Fibroblast of peridontal ligament (primary cell): Measurements from ENCODE around the gene PLRG1.

Source experiments
- DNase-seq: peaks from one replicate; pipeline ENCODE4 v3.0.0-alpha.2; 2010; ENCODE audit errors: extremely low read depth

The PLRG1 gene

GRCh38 chr4:154521607-154522006 is 28.6 kb downstream of the PLRG1 start:
- no peak for DNase-seq

DNA sequence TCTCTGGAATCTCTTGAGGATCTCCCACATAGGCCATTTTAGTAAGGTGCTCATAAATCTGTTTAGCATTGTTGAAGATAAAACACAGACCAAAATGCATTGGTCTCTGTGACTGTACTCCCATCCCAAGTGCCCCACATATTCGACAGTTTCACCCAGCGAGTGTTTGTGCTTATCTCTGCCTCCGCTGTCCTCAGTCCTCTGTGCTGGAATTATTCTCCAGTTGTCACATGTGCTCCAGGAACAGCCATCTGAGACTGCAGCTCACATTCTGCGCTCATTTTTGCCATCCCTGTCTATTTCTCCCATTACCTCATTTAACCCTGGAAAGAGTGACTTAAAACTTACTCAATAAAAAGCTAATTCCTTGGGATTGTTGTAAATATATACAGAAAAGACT is 31.0 kb downstream of the PLRG1 start:
- no peak for DNase-seq

DNA sequence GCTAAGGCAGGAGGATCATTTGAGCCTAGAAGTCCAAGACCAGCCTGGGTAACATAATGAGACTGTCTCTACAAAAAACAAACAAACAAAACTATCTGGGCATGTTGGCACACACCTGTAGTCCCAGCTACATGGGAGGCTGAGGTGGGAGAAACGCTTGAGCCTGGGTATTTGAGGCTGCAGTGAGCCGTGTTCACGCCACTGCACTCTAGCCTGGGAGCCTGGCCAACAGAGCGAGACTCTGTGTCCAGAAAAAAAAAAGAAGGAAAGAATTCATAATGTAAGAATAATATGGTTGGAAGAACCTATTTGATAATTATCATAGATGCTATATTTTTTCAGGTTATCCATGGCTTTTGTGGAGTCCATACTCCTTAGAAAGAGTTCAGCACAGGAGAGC is 32.6 kb downstream of the PLRG1 start:
- DNase-seq = no peak

DNA sequence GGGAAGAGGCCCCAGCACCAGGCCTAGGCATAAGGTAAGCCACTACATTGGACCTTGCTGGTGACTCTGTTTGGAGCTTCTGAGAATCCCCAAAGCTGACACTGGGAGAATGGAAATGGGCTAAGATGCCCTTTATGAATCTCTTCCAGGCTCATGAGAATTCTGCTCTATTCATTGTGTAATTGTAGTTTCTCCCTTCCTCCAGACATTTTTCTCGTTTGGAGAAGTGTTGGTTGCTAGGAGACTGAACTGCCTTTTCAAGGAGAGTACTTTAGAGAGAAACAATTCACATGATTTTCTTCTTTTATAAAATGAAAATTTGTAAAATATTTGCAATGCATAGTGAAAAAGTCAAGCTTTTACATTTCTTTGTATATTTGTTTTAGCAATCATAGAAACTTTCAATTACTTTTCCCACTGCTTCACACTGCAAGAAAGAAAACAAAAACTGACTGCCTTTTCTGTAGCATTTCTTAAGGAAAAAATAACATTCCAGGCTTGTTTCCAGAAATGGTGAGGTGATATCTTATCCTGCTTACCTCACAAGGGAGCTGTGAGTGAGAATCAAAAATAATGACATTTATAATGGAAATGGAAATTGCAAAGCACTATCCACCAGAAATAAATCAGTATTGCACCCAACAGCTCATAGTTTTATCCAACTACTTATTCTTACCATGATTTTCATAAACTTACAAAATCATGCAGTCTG is 33.7 kb downstream of the PLRG1 start:
- no peak for DNase-seq

GRCh38 chr4:154511981-154512380 is 38.2 kb downstream of the PLRG1 start:
- DNase-seq = no peak

DNA sequence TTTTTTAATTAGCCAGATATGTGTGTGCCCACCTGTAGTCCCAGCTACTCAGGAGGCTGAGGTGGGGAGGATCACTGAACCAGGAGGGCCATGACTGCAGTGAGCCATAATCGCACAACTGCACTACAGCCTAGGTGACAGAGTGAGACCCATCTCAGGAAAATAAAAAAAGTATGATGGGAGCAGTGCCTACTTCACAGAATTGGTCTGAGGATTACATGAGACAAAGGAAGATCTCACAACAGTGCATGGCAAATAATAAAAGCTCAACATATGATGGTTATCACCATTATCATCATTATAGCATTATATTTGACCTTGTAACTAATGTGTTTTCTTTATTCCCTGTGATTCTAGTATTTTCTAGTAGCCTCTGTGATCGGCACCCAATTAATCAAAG is 38.7 kb downstream of the PLRG1 start:
- DNase-seq = no peak

GRCh38 chr4:154507156-154507555 is 43.0 kb downstream of the PLRG1 start:
- DNase-seq = no peak

DNA sequence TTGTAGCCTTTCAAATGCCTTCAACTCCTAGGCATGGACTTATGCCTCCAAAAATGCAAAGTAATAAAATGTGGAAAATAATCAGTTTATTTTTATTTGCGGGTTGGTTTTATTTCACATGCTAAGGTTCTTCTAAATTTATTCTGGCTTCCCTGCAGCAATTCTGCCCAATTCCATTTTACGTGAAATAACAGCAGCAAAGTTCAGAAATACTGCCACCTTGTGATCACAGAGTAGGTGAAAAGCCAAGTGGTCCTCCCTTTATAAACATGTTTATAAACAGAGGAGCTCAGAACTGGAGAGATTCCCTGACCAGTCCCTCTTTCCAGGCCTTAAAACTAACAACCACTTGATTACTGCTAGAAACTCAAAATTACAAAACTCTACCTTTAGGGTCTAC is 43.9 kb downstream of the PLRG1 start:
- DNase-seq = peak; percentile 33

DNA sequence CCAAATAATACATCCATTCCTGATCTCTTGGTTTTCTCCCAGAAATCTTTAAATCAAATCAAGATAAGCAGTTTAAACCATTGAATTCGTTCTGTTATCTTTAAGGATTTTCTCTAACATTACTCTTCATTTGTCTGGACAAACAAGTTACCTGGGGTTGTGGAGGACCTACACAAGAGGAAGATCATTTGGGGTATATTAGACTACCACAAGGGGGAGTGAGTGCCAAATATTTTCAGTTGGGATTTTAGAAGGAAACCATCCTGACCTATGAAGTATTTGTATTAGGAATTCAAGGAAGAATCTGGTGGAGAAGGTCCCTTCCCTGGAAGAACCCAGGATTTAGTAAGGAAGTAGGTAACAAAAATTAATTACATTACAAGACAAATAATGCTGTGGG is 46.6 kb downstream of the PLRG1 start:
- peak; percentile 5 for DNase-seq

DNA sequence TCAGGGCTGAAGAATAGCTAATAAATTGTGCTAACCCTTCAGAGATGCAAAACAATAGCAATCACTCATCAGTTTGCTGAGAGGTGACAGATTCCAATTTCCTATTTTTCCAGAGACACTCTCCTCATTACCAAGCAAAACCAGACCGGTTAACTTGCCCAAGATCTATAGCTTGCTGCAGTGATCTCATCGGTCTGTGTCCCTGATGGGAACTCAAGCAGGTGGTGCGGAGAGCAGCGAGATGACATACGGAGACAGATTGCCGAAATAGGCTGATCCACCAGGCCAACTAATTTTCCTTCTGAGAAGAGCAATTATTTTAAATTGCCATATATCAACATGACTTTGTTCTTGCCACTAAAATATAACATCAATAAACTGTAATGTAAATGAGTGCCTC is 48.1 kb downstream of the PLRG1 start:
- no peak for DNase-seq

DNA sequence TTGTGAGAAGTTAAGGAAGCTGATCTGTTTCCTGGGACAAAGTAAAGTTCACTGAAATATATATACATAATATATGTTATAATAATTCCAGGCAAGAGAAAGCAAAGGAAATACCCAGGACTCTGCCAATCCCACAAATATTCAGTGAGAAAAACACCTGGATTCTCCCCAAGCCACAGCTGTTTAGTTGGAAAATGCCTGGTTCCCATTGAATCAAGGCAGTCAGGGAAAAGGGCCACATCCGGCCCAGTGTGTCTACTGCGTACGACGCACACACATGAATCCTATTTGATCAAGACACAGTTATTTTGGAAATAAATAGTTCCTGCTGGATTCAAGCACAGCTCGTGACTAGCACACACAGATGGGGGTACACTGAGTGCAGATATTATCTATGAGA is 52.3 kb downstream of the PLRG1 start:
- peak; percentile 1 for DNase-seq

- DNase-seq = no peak
These were observed 54.3 kb downstream of the PLRG1 start for GRCh38 chr4:154495867-154496266.

DNA sequence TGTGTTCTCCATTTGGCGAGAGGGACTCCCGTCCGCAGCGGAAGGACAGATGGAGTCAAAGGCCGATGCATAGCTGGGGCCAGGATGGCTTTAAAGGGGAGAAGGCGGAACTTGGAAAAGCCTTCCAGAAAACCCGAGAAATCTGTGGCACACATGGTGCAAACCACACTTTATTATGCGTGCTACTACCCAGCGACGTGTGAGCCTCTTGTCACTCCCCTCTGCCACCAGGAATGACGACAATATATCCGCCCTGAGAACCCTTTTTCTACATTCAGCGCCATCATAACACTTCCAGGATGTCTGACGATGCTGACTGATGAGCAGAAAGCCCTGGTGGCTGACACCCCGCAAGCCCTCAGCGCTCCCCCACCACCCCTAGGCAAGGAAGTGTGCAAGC is 57.9 kb downstream of the PLRG1 start:
- no peak for DNase-seq

DNA sequence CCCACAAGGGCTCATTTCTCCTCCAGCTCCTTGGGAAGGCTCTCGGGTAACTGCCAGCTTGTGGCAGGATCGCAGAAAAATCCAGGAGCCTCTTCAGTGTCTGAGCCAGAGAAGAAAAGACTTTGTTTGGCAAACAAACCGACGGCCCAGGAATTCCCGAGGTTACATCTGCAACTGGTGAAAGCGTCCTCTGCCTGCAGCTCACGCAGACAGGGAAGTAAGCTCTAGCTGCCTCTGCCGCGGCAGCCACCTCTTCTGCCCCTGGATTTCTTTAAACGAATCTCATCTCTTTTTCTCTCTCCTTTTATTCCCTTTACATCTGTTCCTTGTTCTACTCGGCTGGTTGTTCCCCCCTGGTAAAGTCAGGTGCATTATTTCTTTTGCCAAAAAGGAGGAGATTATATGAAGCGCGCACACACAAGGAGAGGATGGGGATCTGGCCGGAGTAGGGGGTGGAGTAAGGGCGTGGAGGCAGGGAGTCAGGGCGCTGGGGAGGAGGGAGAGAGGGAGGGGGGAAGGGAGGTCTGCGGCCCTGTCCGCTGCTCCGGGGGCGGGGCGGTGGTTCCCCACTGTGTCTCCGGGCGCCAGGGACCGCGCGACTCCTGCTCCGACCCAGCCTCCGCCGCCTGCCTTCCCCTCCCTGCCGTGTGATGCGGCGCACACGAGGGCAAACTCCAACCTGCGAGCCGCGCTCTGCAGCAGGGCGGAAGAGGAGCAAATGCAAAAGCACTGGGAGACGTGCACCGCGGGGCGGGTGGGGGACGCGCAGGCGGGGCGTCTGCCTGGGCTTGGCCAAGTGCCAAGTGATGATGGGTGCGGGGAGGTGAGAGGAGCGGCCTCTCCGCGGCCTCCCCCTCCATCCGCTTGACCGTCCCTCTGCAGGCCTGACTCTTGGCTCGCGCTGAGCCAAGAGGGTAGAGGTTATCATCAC is 58.6 kb downstream of the PLRG1 start, which contains the start of gene DCHS2:
DCHS2 (minus strand) TSS at position 459 of the 931 bp plus-strand sequence; CDS start at position 15, 444 bp downstream.
- peak; percentile 11 for DNase-seq

GRCh38 chr4:154490583-154491340 is 59.4 kb downstream of the PLRG1 start:
- DNase-seq = no peak

GRCh38 chr4:154490234-154490582 is 60.0 kb downstream of the PLRG1 start:
- DNase-seq = no peak

GRCh38 chr4:154489558-154490233 is 60.5 kb downstream of the PLRG1 start:
- no peak for DNase-seq

DNA sequence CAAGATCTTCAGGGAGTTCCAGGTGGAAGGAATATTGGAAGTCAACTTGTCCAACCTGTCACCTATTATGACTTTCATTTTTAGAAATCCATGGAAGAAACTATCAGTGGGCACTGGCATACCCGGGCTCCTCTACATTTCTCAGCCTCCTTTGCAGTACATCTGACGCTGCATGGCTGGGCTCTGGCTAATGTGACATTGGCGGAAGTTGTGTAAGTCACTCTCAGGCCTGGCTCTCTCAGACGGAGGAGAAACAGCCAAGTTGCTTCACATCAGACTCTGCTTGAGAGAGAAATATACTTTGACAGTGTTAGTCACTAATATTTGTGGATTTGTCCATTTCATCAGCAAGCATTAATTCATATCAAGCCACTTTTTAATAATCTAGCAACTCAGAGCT is 63.1 kb downstream of the PLRG1 start:
- DNase-seq = no peak

GRCh38 chr4:154485127-154485773 is 65.0 kb downstream of the PLRG1 start:
- no peak for DNase-seq
